Activated naive CD4-positive, alpha-beta T cell treated with anti-CD3 and anti-CD28 coated beads, Interleukin-2, amount 50 U/mL, for 72 hours (primary cell): ENCODE data around the gene TUBB. TPM values are rescaled to one million over a fixed set of nuclear protein-coding genes. Genes with fewer than 3 reads are reported as not detected.
A peak's percentile ranks its signal among the peaks of the same experiment; 100 is the strongest.
"Not testable (repeated sequence)": the region's sequence is repeated elsewhere in the genome, so short reads cannot be mapped to it uniquely, and the experiment has no call there.

Source experiments
- ATAC-seq, 2 donors: fragments of 150-1000 bp; cut with Tn5 transposase; 2 replicates each; pipeline ENCODE4 v1.10.0; 2021; ENCODE audit warnings: mild to moderate bottlenecking in 2 of 2, moderate library complexity in 2 of 2
- DNase-seq, 2 donors: peaks; one replicate each; pipeline ENCODE4 v3.0.0; 2021 to 2022; ENCODE audit warnings: low spot score in 2 of 2
- H3K27ac Mint-ChIP-seq, 2 donors: one replicate each; pipeline ENCODE4 v1.8.0; 2022; ENCODE audit warnings: mild to moderate bottlenecking in 2 of 2, mixed read lengths in 2 of 2
- H3K36me3 Mint-ChIP-seq, 2 donors: one replicate each; pipeline ENCODE4 v1.8.0; 2022; ENCODE audit warnings: mixed read lengths in 2 of 2
- H3K9me3 Mint-ChIP-seq, 2 donors: one replicate each; pipeline ENCODE4 v1.8.0; 2022; ENCODE audit warnings: mixed read lengths in 2 of 2
- total RNA-seq, 2 donors: library from RNA; stranded (reverse); gene quantifications; one replicate each; pipeline ENCODE4 v1.2.3, GENCODE V29; 2022

The TUBB gene
- total RNA-seq, 2 donors from 2014 or later: 1,507 to 1,783 TPM

DNA sequence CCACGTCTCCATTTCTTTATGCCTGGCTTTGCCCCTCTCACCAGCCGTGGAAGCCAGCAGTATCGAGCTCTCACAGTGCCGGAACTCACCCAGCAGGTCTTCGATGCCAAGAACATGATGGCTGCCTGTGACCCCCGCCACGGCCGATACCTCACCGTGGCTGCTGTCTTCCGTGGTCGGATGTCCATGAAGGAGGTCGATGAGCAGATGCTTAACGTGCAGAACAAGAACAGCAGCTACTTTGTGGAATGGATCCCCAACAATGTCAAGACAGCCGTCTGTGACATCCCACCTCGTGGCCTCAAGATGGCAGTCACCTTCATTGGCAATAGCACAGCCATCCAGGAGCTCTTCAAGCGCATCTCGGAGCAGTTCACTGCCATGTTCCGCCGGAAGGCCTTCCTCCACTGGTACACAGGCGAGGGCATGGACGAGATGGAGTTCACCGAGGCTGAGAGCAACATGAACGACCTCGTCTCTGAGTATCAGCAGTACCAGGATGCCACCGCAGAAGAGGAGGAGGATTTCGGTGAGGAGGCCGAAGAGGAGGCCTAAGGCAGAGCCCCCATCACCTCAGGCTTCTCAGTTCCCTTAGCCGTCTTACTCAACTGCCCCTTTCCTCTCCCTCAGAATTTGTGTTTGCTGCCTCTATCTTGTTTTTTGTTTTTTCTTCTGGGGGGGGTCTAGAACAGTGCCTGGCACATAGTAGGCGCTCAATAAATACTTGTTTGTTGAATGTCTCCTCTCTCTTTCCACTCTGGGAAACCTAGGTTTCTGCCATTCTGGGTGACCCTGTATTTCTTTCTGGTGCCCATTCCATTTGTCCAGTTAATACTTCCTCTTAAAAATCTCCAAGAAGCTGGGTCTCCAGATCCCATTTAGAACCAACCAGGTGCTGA lies 3.9 kb downstream of the TUBB start:
- DNase-seq, H3K9me3 Mint-ChIP-seq, ATAC-seq: not testable (repeated sequence)
- H3K27ac Mint-ChIP-seq: peak overlapping the region; percentile 93 to 97
- H3K36me3 Mint-ChIP-seq: peaks cover 55 to 62% of the 10 kb centered on the region in 2 donors

DNA sequence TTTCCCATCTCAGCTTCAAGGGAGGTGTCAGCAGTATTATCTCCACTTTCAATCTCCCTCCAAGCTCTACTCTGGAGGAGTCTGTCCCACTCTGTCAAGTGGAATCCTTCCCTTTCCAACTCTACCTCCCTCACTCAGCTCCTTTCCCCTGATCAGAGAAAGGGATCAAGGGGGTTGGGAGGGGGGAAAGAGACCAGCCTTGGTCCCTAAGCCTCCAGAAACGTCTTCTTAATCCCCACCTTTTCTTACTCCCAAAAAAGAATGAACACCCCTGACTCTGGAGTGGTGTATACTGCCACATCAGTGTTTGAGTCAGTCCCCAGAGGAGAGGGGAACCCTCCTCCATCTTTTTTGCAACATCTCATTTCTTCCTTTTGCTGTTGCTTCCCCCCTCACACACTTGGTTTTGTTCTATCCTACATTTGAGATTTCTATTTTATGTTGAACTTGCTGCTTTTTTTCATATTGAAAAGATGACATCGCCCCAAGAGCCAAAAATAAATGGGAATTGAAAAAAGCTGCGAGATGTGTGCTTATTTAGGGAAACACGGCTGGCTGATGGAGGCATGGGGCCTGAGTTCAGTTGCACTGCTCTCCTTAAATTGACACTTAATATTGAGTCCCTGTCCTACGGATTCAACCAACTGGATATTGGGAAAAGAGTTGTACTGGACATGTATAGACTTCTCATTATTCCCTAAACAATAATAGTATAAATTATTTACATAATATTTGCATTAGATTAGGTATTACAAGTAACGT lies 4.9 kb downstream of the TUBB start:
- DNase-seq (no peak), ATAC-seq (no peak)
- peak overlapping the region; percentile 84 to 93 for H3K27ac Mint-ChIP-seq
- H3K36me3 Mint-ChIP-seq: peaks cover 56 to 57% of the 10 kb centered on the region in 2 donors
- H3K9me3 Mint-ChIP-seq: no peaks in the 10 kb centered on the region

GRCh38 chr6:30725713-30726505 lies 5.8 kb downstream of the TUBB start:
- peak in 1 of 2 donors; percentile 8 for ATAC-seq
- Mint-ChIP-seq H3K27ac (peak overlapping the region; percentile 29 to 93), H3K36me3 (peaks cover 56 to 57% of the 10 kb centered on the region in 2 donors), H3K9me3 (no peaks in the 10 kb centered on the region)
- no peak for DNase-seq

DNA sequence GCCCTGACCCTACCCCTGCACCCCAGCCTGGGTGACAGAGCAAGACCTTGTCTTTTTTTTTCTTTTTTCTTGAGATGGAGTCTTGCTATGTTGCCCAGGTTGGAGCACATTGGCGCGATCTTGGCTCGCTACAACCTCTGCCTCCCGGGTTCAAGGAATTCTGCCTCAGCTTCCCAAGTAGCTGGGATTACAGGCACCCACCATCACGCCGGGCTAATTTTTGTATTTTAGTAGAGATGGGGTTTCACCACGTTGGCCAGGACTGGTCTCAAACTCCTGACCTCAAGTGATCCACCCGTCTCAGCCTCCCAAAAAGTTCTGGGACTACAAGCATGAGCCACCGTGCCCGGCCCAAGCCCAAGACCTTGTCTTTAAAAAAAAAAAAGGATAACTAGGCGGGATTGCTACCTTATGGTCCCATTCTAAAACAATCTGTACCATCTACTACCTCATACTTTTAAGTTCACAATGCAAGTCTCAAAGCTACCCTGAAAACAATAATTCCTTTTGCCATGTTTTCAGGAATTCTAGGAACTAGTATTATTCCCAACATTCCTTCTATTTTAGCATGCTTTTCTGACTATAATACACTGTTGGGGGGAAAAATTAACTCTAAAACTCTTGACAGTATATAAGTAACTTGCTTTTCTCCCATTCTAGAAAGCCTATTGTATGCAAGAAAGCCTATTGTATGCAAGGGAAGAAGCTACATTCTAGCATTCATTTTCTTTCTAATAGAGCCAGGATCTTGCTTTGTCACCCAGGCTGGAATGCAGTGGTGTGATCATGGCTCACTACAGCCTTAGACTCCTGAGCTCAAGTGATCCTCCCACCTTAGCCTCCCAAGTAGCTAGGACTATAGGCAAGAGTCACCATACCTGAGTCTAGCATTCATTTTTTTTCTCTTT lies 6.6 kb downstream of the TUBB start:
- no peak for ATAC-seq
- no peak for DNase-seq
- H3K36me3 Mint-ChIP-seq: peaks cover 49 to 51% of the 10 kb centered on the region in 2 donors
- no peak overlapping the region for H3K27ac Mint-ChIP-seq
- no peaks in the 10 kb centered on the region for H3K9me3 Mint-ChIP-seq

- ATAC-seq (no peak), DNase-seq (no peak)
- H3K9me3 Mint-ChIP-seq: no peaks in the 10 kb centered on the region
- H3K36me3 Mint-ChIP-seq: peaks cover 36 to 45% of the 10 kb centered on the region in 2 donors
- peak overlapping the region in 1 of 2 donors; percentile 30 for H3K27ac Mint-ChIP-seq
These were observed 7.9 kb downstream of the TUBB start for GRCh38 chr6:30727920-30728553.

DNA sequence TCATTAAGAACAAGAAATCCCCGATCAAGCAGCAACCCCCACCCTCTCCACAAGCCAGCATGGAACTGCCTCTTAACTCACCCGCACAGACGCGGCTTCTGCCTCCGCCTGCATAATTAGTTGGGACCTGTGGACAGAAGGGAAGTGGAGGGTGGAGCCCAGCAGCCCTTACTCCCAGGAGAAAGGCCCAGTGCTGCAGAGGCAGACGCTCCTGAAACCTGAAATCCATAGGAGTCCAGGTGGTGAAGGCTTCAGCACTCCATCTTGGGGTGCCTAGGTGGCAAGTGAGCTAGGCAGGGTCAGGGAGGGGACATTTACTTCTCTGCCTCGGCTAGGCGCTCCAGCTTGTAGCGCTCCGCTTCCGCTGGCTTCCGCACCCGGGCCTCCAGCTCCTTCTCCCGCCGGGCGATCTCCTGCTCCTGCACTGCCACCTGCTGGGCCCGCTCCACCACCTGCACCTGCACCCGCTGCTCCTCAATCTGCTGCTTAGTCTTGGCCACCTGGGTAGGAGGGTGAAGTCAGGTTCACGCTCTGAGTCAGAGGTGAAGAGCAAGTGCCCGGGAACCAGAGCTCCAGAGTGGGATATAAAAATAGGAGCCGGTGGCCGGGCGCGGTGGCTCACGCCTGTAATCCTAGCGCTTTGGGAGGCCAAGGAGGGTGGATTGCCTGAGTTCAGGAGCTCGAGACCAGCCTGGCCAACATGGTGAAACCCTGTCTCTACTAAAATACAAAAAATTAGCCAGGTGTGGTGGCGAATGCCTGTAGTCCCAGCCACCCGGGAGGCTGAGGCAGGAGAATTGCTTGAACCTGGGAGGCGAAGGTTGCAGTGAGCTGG lies 10.7 kb downstream of the TUBB start:
- peaks cover 21 to 32% of the 10 kb centered on the region in 2 donors for H3K36me3 Mint-ChIP-seq
- peak; percentile 78 to 87 for DNase-seq
- peak overlapping the region; percentile 67 to 72 for H3K27ac Mint-ChIP-seq
- no peaks in the 10 kb centered on the region for H3K9me3 Mint-ChIP-seq
- ATAC-seq: peak; percentile 67 to 74

- Mint-ChIP-seq H3K36me3 (peaks cover 35 to 47% of the 10 kb centered on the region in 2 donors), H3K9me3 (no peaks in the 10 kb centered on the region), H3K27ac (peak overlapping the region in 1 of 2 donors; percentile 24)
- no peak for ATAC-seq
- no peak for DNase-seq
These were observed 12.2 kb downstream of the TUBB start for GRCh38 chr6:30732237-30732943.

DNA sequence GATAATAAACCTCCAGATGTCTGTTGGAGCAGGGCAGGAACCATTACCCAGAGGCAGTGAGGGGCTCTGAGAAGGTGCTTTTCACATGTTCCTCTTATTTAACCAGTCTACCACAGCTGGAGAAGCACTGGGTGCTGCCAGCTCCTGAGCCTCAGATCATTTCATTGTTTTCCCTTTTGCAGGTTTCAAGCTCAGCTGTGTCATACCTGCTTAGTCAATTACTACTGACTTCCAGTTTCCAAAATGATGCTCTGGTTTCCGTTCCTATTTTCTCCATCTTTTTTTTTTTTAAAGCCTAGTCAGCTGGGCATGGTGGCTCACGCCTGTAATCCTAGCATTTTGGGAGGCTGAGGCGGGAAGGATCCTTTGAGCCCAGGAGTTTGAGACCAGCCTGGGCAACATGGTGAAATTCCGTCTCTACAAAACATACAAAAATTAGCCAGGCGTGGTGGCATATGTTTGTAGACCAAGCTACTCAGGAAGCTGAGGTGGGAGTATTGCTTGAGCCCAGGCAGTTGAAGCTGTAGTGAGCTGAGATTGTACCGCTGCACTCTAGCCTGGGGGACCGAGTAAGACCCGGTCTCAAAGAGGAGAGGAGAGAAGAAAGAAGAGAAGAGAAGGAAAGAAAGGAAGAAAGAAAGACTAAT lies 15.6 kb downstream of the TUBB start:
- ATAC-seq: peak; percentile 49 to 61
- no peak for DNase-seq
- no peaks in the 10 kb centered on the region for H3K9me3 Mint-ChIP-seq
- H3K36me3 Mint-ChIP-seq: peaks cover 46 to 69% of the 10 kb centered on the region in 2 donors
- H3K27ac Mint-ChIP-seq: peak overlapping the region; percentile 78 to 94

GRCh38 chr6:30738532-30738931 lies 18.4 kb downstream of the TUBB start:
- ATAC-seq (no peak), DNase-seq (no peak)
- Mint-ChIP-seq H3K27ac (no peak overlapping the region), H3K36me3 (peaks cover 66 to 78% of the 10 kb centered on the region in 2 donors), H3K9me3 (no peaks in the 10 kb centered on the region)

GRCh38 chr6:30740540-30740870 lies 20.4 kb downstream of the TUBB start:
- no peak for ATAC-seq
- no peak for DNase-seq
- Mint-ChIP-seq H3K9me3 (no peaks in the 10 kb centered on the region), H3K27ac (peak overlapping the region; percentile 97 to 99), H3K36me3 (peaks cover 67 to 75% of the 10 kb centered on the region in 2 donors)

- DNase-seq (no peak), ATAC-seq (no peak)
- Mint-ChIP-seq H3K36me3 (peaks cover 62 to 70% of the 10 kb centered on the region in 2 donors), H3K9me3 (no peaks in the 10 kb centered on the region), H3K27ac (peak overlapping the region; percentile 97 to 99)
These were observed 21.1 kb downstream of the TUBB start for GRCh38 chr6:30741063-30741779.

DNA sequence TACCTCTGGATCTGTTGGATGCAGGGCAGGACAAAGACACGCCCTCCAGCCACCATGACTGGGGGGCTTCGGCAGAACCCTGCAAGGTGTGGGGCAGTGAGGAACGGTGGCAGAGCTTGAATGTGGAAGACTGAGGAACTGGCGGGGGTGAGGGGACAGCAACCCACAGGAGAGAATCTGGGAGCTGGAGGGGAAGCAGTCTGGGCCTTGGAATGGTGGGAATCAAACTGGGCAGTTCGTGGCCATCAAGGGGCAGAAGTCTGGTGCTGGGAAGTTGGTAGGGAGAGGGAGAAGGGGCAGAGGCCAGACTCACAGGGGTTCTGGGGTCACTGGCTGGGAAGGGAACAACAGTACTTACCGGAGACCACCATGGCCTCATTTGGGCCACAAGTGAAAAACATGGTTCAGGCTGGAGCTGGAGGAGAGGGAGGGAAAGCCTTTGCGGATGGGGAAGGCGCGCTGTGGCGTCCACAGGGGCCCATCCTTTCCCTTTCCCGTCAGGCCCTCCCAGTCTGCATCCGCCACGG lies 21.7 kb downstream of the TUBB start:
- DNase-seq (no peak), ATAC-seq (peak in 1 of 2 donors; percentile 4)
- Mint-ChIP-seq H3K27ac (peak overlapping the region; percentile 97 to 99), H3K36me3 (peaks cover 57 to 64% of the 10 kb centered on the region in 2 donors), H3K9me3 (no peaks in the 10 kb centered on the region)
